ENCODE measurements around the gene NCOA5. TPM values are rescaled to one million over a fixed set of nuclear protein-coding genes. Genes with fewer than 3 reads are reported as not detected.
A peak's percentile ranks its signal among the peaks of the same experiment; 100 is the strongest.

The NCOA5 gene
- polyA plus RNA-seq, 1 donor (not counting 4 experiments of a cell fraction or from before 2014, with no cell fraction given) = 17.6 TPM

DNA sequence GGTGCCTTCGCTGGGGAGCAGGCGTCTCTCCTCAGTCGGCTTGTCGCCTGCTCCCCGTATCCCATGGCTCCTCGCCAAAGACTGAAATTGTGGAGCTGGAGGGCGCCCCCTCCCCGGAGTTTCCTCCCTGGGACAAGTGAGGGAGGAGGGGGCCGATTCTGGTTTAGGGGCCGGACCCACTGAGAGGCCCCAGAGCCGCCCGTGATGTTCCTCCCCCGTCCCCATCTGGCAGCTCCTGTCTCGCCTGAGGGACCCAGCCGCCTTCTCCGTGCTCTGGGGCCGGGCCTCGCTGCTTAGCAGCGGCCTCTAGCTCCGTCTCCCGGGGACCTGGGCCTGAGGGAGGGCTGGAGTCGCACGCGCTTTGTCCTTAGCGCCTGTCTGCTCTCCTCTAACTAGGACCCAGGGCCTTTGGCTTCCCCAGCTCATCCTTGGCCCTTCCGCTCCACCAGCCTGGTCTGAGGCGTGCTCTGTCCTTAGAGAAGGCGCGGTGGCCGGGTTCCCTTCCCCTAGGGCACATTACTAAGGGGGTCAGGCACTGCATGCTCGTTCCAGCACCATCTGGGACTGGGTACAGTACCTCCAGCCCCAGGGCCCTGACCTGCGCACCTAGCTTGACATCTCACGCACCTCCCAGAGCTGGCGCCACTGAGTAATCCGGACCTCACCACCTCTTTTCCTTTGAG, 31.0 kb downstream of the NCOA5 start:
- FAIRE-seq (no peak), DNase-seq (ENCODE audit: low read depth, low spot score) (no peak)
- Histone ChIP-seq H3K9me3 (ENCODE audit: control insufficient read depth, low read depth, low read length) (no peaks in the 10 kb centered on the region), H3K36me3 (ENCODE audit: control insufficient read depth in 2 of 2, extremely low read depth in 1 of 2, insufficient read depth in 2 of 2, low read length in 2 of 2) (peaks cover 16 to 19% of the 10 kb centered on the region in 2 experiments), H3K27ac (ENCODE audit: control insufficient read depth, insufficient read depth, low read length) (no peak overlapping the region), H2AFZ (ENCODE audit: control insufficient read depth, low read length) (no peak overlapping the region), H3K9me1 (ENCODE audit: control insufficient read depth, extremely low read depth, insufficient read depth, low read length) (peaks cover 2% of the 10 kb centered on the region), H3K4me3 (ENCODE audit: control insufficient read depth in 2 of 3, extremely low read depth in 1 of 3, insufficient read depth in 2 of 3, low read depth in 1 of 3, low read length in 3 of 3) (peak overlapping the region in 2 of 3 experiments; percentile 18 to 54), H3K79me2 (ENCODE audit: control insufficient read depth, insufficient read depth, low read length) (no peaks in the 10 kb centered on the region), H3K4me1 (ENCODE audit: control insufficient read depth, extremely low read depth, insufficient read depth, low read length) (no peaks in the 10 kb centered on the region), H3K4me2 (ENCODE audit: control insufficient read depth, extremely low read depth, insufficient read depth, low read depth, low read length) (peak overlapping the region; percentile 78), H4K20me1 (ENCODE audit: control insufficient read depth, extremely low read depth, insufficient read depth, low read length) (peaks cover 6% of the 10 kb centered on the region), H3K9ac (ENCODE audit: control insufficient read depth, extremely low read depth, insufficient read depth, low read length) (no peak overlapping the region), H3K27me3 (ENCODE audit: control insufficient read depth, extremely low read depth, insufficient read depth, low read length) (peaks cover 37% of the 10 kb centered on the region)
- dilution Hi-C loops (cut with MboI; ENCODE audit: extremely low pct_ligation_motif_present, low sequenced_read_pairs) = no loop called here
- TF ChIP-seq, protein P1, sequence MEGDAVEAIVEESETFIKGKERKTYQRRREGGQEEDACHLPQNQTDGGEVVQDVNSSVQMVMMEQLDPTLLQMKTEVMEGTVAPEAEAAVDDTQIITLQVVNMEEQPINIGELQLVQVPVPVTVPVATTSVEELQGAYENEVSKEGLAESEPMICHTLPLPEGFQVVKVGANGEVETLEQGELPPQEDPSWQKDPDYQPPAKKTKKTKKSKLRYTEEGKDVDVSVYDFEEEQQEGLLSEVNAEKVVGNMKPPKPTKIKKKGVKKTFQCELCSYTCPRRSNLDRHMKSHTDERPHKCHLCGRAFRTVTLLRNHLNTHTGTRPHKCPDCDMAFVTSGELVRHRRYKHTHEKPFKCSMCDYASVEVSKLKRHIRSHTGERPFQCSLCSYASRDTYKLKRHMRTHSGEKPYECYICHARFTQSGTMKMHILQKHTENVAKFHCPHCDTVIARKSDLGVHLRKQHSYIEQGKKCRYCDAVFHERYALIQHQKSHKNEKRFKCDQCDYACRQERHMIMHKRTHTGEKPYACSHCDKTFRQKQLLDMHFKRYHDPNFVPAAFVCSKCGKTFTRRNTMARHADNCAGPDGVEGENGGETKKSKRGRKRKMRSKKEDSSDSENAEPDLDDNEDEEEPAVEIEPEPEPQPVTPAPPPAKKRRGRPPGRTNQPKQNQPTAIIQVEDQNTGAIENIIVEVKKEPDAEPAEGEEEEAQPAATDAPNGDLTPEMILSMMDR (optimal IDR thresholded peaks at IDR 0.05 in 1 of 3, IDR thresholded peaks at IDR 0.05 in 1 of 3, conservative IDR thresholded peaks at IDR 0.05 in 1 of 3; ENCODE audit: extremely low read depth in 1 of 3, insufficient read depth in 2 of 3, low read length in 3 of 3) = no peak
- TF ChIP-seq EZH2 (IDR thresholded peaks at IDR 0.05; ENCODE audit: low read length) = no peak

GRCh38 chr20:46057856-46058598, 31.7 kb downstream of the NCOA5 start:
- Histone ChIP-seq H3K79me2 (ENCODE audit: control insufficient read depth, insufficient read depth, low read length) (no peaks in the 10 kb centered on the region), H3K36me3 (ENCODE audit: control insufficient read depth in 2 of 2, extremely low read depth in 1 of 2, insufficient read depth in 2 of 2, low read length in 2 of 2) (peaks cover 12 to 13% of the 10 kb centered on the region in 2 experiments), H3K9ac (ENCODE audit: control insufficient read depth, extremely low read depth, insufficient read depth, low read length) (no peak overlapping the region), H4K20me1 (ENCODE audit: control insufficient read depth, extremely low read depth, insufficient read depth, low read length) (peaks cover 6% of the 10 kb centered on the region), H3K9me3 (ENCODE audit: control insufficient read depth, low read depth, low read length) (no peaks in the 10 kb centered on the region), H3K4me3 (ENCODE audit: control insufficient read depth in 2 of 3, extremely low read depth in 1 of 3, insufficient read depth in 2 of 3, low read depth in 1 of 3, low read length in 3 of 3) (peak overlapping the region in 2 of 3 experiments; percentile 18 to 54), H3K4me2 (ENCODE audit: control insufficient read depth, extremely low read depth, insufficient read depth, low read depth, low read length) (peak overlapping the region; percentile 78), H3K4me1 (ENCODE audit: control insufficient read depth, extremely low read depth, insufficient read depth, low read length) (no peaks in the 10 kb centered on the region), H2AFZ (ENCODE audit: control insufficient read depth, low read length) (no peak overlapping the region), H3K9me1 (ENCODE audit: control insufficient read depth, extremely low read depth, insufficient read depth, low read length) (peaks cover 2% of the 10 kb centered on the region), H3K27ac (ENCODE audit: control insufficient read depth, insufficient read depth, low read length) (no peak overlapping the region), H3K27me3 (ENCODE audit: control insufficient read depth, extremely low read depth, insufficient read depth, low read length) (peaks cover 37% of the 10 kb centered on the region)
- TF ChIP-seq EZH2 (IDR thresholded peaks at IDR 0.05; ENCODE audit: low read length) = peak; percentile 49
- TF ChIP-seq, protein P1 (optimal IDR thresholded peaks at IDR 0.05 in 1 of 3, IDR thresholded peaks at IDR 0.05 in 1 of 3, conservative IDR thresholded peaks at IDR 0.05 in 1 of 3; ENCODE audit: extremely low read depth in 1 of 3, insufficient read depth in 2 of 3, low read length in 3 of 3) = peak; percentile 36 to 61 (median 42)
- no peak for DNase-seq (ENCODE audit: low read depth, low spot score)
- dilution Hi-C loops (cut with MboI; ENCODE audit: extremely low pct_ligation_motif_present, low sequenced_read_pairs) = no loop called here
- no peak for FAIRE-seq
